BJ (cell line): Measurements from ENCODE around the gene A4GNT. TPM values are rescaled to one million over a fixed set of nuclear protein-coding genes. Genes with fewer than 3 reads are reported as not detected.

Source experiments
- CTCF ChIA-PET: fragments of 350-600 bp; formaldehyde crosslinking; extraction: SDS; loops from one replicate; lab custom pipeline; 2021; ENCODE audit warnings: antibody characterized with exemption, inconsistent platforms; lab: Yijun Ruan, JAX
- POLR2A ChIA-PET: fragments of 300-600 bp; sonication (Branson Sonifier 250); formaldehyde crosslinking; extraction: SDS; loops from one replicate; lab custom pipeline; 2021; ENCODE audit warnings: antibody characterized with exemption; lab: Charles Lee
- DNase-seq: peaks from one replicate; pipeline ENCODE4 v3.0.0-alpha.2; 2011; ENCODE audit warnings: low read depth
- H3K27me3 ChIP-seq: 2 replicates; pipeline ENCODE4 v1.6.0; 2011; ENCODE audit warnings: low read length; ENCODE audit not compliant: control insufficient read depth, insufficient read depth
- H3K36me3 ChIP-seq: 2 replicates; pipeline ENCODE4 v1.5.1; 2011; ENCODE audit warnings: low read length; ENCODE audit not compliant: control insufficient read depth, insufficient read depth
- H3K4me3 ChIP-seq: 2 replicates; pipeline ENCODE4 v1.5.1; 2011; ENCODE audit warnings: low read depth, mild to moderate bottlenecking, control low read depth, low read length
- polyA plus RNA-seq: library from polyadenylated mRNA; depleted of rRNA; stranded (reverse); fragments of >200 nt; gene quantifications from 2 replicates; pipeline ENCODE4 v1.2.3, GENCODE V29; 2011; rRNA removed
- TF ChIP-seq, protein P1 (sequence below): IDR thresholded peaks from 2 replicates; pipeline ENCODE4 v1.5.1; 2011; ENCODE audit warnings: low read depth, mild to moderate bottlenecking, control low read depth, inconsistent platforms, low read length, moderate library complexity; ENCODE audit not compliant: insufficient read depth

A4GNT gene
- polyA plus RNA-seq, 1 experiment = not detected

DNA sequence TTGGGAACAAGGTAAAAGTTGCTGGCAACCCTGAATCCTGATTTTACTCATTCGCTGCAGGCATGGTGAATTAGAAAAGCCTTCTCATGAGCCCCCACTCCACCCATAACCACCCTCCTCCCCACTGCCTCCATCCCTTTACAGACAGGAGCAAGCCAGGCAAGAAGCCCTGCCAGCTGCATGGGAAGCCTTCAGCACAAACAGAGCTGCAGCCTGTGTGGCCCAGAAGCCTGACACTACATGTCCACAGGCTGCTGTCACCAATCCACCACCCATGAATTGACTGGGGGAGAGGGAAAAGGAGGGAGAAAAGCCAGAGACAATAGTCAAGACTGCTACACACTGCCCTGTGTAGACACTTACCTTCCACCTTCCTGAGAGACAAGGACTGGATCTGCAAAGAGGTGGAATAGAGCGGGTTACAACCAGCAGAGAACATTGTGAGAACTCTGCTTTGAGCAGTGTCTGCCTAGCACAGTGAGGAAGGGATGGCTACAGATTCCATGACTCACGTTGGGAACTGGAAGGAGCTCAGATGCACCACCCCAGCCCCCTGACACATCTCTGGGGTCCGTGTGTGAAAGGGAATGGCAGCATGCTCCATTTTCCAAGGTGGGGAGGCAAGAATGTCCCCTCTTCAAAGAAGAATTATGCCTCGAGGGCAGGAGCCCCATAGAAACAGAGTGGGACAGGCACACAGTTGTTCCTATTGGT, 50.7 kb downstream of the A4GNT start:
- CTCF ChIA-PET = interaction anchor here (1.2 to 4.6 kb wide), 2 partner anchors 35 to 37 kb away, joined by 5 to 30 read pairs; partner anchors contain the start of gene DZIP1L
- Histone ChIP-seq H3K36me3 (peaks cover 8% of the 10 kb centered on the region), H3K27me3 (no peaks in the 10 kb centered on the region), H3K4me3 (peak overlapping the region; percentile 6; the same call in 1 of the 2 replicates)
- POLR2A ChIA-PET = interaction anchor here (1.7 kb wide), 1 partner anchor 34 kb away, joined by 4 read pairs; the partner anchor contains the start of gene DZIP1L
- peak; percentile 35 for DNase-seq
- TF ChIP-seq, protein P1, sequence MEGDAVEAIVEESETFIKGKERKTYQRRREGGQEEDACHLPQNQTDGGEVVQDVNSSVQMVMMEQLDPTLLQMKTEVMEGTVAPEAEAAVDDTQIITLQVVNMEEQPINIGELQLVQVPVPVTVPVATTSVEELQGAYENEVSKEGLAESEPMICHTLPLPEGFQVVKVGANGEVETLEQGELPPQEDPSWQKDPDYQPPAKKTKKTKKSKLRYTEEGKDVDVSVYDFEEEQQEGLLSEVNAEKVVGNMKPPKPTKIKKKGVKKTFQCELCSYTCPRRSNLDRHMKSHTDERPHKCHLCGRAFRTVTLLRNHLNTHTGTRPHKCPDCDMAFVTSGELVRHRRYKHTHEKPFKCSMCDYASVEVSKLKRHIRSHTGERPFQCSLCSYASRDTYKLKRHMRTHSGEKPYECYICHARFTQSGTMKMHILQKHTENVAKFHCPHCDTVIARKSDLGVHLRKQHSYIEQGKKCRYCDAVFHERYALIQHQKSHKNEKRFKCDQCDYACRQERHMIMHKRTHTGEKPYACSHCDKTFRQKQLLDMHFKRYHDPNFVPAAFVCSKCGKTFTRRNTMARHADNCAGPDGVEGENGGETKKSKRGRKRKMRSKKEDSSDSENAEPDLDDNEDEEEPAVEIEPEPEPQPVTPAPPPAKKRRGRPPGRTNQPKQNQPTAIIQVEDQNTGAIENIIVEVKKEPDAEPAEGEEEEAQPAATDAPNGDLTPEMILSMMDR = no peak

DNA sequence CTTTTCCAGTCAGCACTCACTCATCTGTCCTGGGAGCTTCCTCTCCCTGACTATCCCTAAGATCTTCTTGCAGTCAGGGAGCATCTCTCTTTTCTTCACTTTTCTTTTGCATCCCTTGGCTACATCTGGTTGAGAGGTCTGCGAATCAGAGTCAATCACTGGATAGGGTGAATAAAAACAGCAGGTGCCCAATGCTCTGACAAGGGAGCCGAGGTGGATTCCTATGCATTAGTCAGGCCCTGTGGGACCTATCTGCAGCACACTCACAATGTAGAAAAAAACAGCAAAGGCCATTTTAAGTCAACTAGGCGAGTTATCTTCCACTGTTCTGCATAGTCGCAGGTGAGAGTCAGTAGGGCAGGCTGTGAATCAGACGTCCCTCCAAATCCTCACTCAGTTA, 52.3 kb downstream of the A4GNT start:
- Histone ChIP-seq H3K27me3 (no peaks in the 10 kb centered on the region), H3K36me3 (peaks cover 6% of the 10 kb centered on the region), H3K4me3 (no peak overlapping the region)
- ChIA-PET POLR2A (no interaction called here), CTCF (interaction anchor here (0.9 to 4.6 kb wide), 2 partner anchors 39 to 48 kb away, joined by 3 to 30 read pairs; no protein-coding TSS in a partner anchor)
- TF ChIP-seq, protein P1 = no peak
- no peak for DNase-seq

DNA sequence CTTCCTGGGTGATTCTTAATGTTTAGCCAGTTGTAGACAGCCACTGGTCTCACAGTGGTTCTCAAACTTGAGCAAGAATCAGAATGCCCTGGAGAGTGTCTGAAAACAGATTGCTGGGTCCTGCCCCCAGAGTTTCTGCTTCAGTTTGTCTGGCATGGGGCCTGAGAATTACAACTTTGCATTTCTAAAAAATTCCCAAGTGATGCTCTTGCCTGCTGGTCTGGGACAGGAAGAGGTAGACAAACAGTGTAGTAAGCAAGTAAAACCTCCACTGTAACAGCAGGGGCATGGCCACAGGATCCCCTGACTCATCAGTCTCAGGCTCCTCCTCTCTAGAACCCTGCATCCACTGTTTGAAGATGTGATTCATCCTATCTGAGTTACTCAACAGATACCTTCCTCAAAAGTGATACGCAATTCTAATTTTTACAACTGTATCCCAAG, 53.3 kb downstream of the A4GNT start:
- H3K4me3 ChIP-seq = no peak overlapping the region
- CTCF ChIA-PET = interaction anchor here (1.0 to 4.6 kb wide), 2 partner anchors 27 to 40 kb away, joined by 3 to 30 read pairs; no protein-coding TSS in a partner anchor
- H3K27me3 ChIP-seq = no peaks in the 10 kb centered on the region
- H3K36me3 ChIP-seq = peaks cover 4% of the 10 kb centered on the region
- TF ChIP-seq, protein P1 = no peak
- POLR2A ChIA-PET = no interaction called here
- peak; percentile 85 for DNase-seq

DNA sequence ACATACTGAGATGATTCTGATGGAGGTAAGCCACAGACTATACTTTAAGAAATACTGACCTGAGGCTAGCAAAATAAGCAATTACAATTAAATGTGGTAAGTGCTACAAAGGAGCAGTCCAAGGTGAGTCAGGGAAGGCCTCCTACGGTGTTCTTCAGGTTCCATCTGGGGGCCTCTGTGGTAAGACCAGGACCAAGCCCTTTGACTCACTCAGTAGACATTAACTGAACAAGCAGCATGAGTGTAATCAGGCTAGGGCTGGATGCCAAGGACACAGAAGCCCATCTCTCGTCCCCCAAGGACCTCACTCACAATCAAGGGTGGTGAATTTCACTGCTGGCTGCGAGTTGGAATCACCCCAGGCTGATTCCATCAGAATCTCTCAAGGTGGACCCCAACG, 54.1 kb downstream of the A4GNT start:
- H3K27me3 ChIP-seq = no peaks in the 10 kb centered on the region
- ChIA-PET POLR2A (no interaction called here), CTCF (interaction anchor here (1.0 kb wide), 1 partner anchor 28 kb away, joined by 3 read pairs; no protein-coding TSS in a partner anchor)
- peaks cover 3% of the 10 kb centered on the region for H3K36me3 ChIP-seq
- no peak overlapping the region for H3K4me3 ChIP-seq
- DNase-seq = no peak
- TF ChIP-seq, protein P1 = no peak

Other genes with a start within 250 kb of the A4GNT start
- gene CLDN18, start 122.2 kb downstream of the A4GNT start, polyA plus RNA-seq = not detected in 2 replicates
- gene DZIP1L, start 16.8 kb downstream of the A4GNT start, polyA plus RNA-seq = 7.3 and 12.7 TPM in 2 replicates
- 6.0 and 7.1 TPM in 2 replicates for gene DBR1, start 42.5 kb upstream of the A4GNT start, polyA plus RNA-seq
- gene ARMC8, start 54.9 kb upstream of the A4GNT start, polyA plus RNA-seq = 52.7 and 53.5 TPM in 2 replicates
- gene NME9, start 197.5 kb upstream of the A4GNT start, polyA plus RNA-seq = 0.06 TPM in 1 of 2 replicates, not detected in the other
- 90.2 and 99.8 TPM in 2 replicates for gene MRAS, start 216.2 kb upstream of the A4GNT start, polyA plus RNA-seq